ENCODE results near the gene BPIFB2.
"Not testable (repeated sequence)": the region's sequence is repeated elsewhere in the genome, so short reads cannot be mapped to it uniquely, and the experiment has no call there.

The BPIFB2 gene

GRCh38 chr20:32970115-32970972, 37.2 kb upstream of the BPIFB2 start:
- DNase-seq (ENCODE audit: low read depth in 2 of 2) = no peak

- DNase-seq (ENCODE audit: low read depth in 2 of 2) = no peak
Measured at GRCh38 chr20:32970973-32971300, 36.6 kb upstream of the BPIFB2 start.

- DNase-seq (ENCODE audit: low read depth in 2 of 2) = no peak
Measured at GRCh38 chr20:32971703-32972161, 35.8 kb upstream of the BPIFB2 start.

GRCh38 chr20:32972181-32973076, 35.1 kb upstream of the BPIFB2 start:
- peak; percentile 58 to 79 for DNase-seq (ENCODE audit: low read depth in 2 of 2)

- DNase-seq (ENCODE audit: low read depth in 2 of 2) = no peak
Measured at GRCh38 chr20:32973077-32973717, 34.3 kb upstream of the BPIFB2 start.

GRCh38 chr20:32974204-32975064, 33.1 kb upstream of the BPIFB2 start:
- DNase-seq (ENCODE audit: low read depth in 2 of 2) = not testable (repeated sequence)

- DNase-seq (ENCODE audit: low read depth in 2 of 2) = not testable (repeated sequence)
Measured at GRCh38 chr20:32975121-32975520, 32.4 kb upstream of the BPIFB2 start.

- no peak for DNase-seq (ENCODE audit: low read depth in 2 of 2)
Measured at GRCh38 chr20:32975698-32976674, 31.5 kb upstream of the BPIFB2 start.

GRCh38 chr20:32976746-32977145, 30.8 kb upstream of the BPIFB2 start:
- DNase-seq (ENCODE audit: low read depth in 2 of 2) = no peak

GRCh38 chr20:32977281-32978008, 30.1 kb upstream of the BPIFB2 start:
- no peak for DNase-seq (ENCODE audit: low read depth in 2 of 2)

GRCh38 chr20:32978009-32978335, 29.5 kb upstream of the BPIFB2 start:
- DNase-seq (ENCODE audit: low read depth in 2 of 2) = no peak

GRCh38 chr20:32979201-32979998, 28.1 kb upstream of the BPIFB2 start:
- DNase-seq (ENCODE audit: low read depth in 2 of 2) = no peak

GRCh38 chr20:32980131-32980941, 27.2 kb upstream of the BPIFB2 start:
- DNase-seq (ENCODE audit: low read depth in 2 of 2) = no peak

- no peak for DNase-seq (ENCODE audit: low read depth in 2 of 2)
Measured at GRCh38 chr20:32980990-32981389, 26.5 kb upstream of the BPIFB2 start.

- DNase-seq (ENCODE audit: low read depth in 2 of 2) = no peak
Measured at GRCh38 chr20:32982617-32983458, 24.7 kb upstream of the BPIFB2 start.

- no peak for DNase-seq (ENCODE audit: low read depth in 2 of 2)
Measured at GRCh38 chr20:32983459-32984112, 23.9 kb upstream of the BPIFB2 start.

Measured in stimulated activated CD8-positive, alpha-beta memory T cell treated with anti-CD3 and anti-CD28 coated beads, Interleukin-15, amount 100 ng/mL, for 4 hours (primary cell).